DND-41 (cell line): ENCODE data around the gene TBC1D20.

Source experiments
- ATAC-seq: fragments of 200-7000 bp; cut with Tn5 transposase; 3 replicates; pipeline ENCODE4 v1.9.1; 2021; ENCODE audit warnings: low read depth; ENCODE audit not compliant: insufficient read depth
- DNase-seq: peaks from one replicate; pipeline ENCODE4 v3.0.0-alpha.2; 2020
- H2AFZ ChIP-seq: 2 replicates; pipeline ENCODE4 v1.6.0; 2012; ENCODE audit warnings: low read depth, low read length
- H3K27ac ChIP-seq: 2 replicates; pipeline ENCODE4 v1.5.1; 2012; ENCODE audit warnings: low read length, inconsistent platforms
- H3K27me3 ChIP-seq: fragments of 200-600 bp; sonication (generic); 2 replicates; pipeline ENCODE4 v1.6.0; 2012; ENCODE audit warnings: low read length, mild to moderate bottlenecking, inconsistent platforms; ENCODE audit not compliant: insufficient read depth, poor library complexity
- H3K36me3 ChIP-seq: 2 replicates; pipeline ENCODE4 v1.5.1; 2012; ENCODE audit warnings: low read length, inconsistent platforms; ENCODE audit not compliant: insufficient read depth
- H3K4me1 ChIP-seq: 2 replicates; pipeline ENCODE4 v1.5.1; 2012; ENCODE audit warnings: mild to moderate bottlenecking, low read length; ENCODE audit not compliant: insufficient read depth
- H3K4me2 ChIP-seq: 2 replicates; pipeline ENCODE4 v1.6.0; 2012; ENCODE audit warnings: mild to moderate bottlenecking, moderate library complexity, low read length, inconsistent platforms; ENCODE audit not compliant: insufficient read depth
- H3K4me3 ChIP-seq, 2 experiments: fragments of 200-600 bp in 1 of 2; shearing (Covaris generic) in 1 of 2; 2 replicates each; pipeline ENCODE4 v1.5.1; 2012 to 2016; ENCODE audit warnings: inconsistent platforms in 2 of 2, low read length in 2 of 2, mild to moderate bottlenecking in 2 of 2, low read depth in 1 of 2, moderate library complexity in 1 of 2
- H3K79me2 ChIP-seq: 2 replicates; pipeline ENCODE4 v1.6.0; 2012; ENCODE audit warnings: low read length, inconsistent platforms; ENCODE audit not compliant: insufficient read depth
- H3K9ac ChIP-seq: 2 replicates; pipeline ENCODE4 v1.6.0; 2012; ENCODE audit warnings: low read depth, mild to moderate bottlenecking, inconsistent platforms, low read length, moderate library complexity
- H3K9me3 ChIP-seq: 2 replicates; pipeline ENCODE4 v1.5.1; 2012; ENCODE audit warnings: low read length, moderate library complexity, mild to moderate bottlenecking, inconsistent platforms; ENCODE audit not compliant: insufficient read depth, severe bottlenecking
- H4K20me1 ChIP-seq: 2 replicates; pipeline ENCODE4 v1.6.0; 2012; ENCODE audit warnings: low read length; ENCODE audit not compliant: insufficient read depth
- EZH2 ChIP-seq: IDR thresholded peaks from 3 replicates; pipeline ENCODE4 v1.6.1; 2012; ENCODE audit warnings: borderline replicate concordance, low read depth, mild to moderate bottlenecking, moderate library complexity, low read length, inconsistent platforms; ENCODE audit not compliant: severe bottlenecking
- TF ChIP-seq, protein P1 (sequence below): IDR thresholded peaks from 2 replicates; pipeline ENCODE4 v1.5.1; 2012; ENCODE audit warnings: borderline replicate concordance, low read length, moderate library complexity, mild to moderate bottlenecking; ENCODE audit not compliant: poor library complexity, severe bottlenecking; ENCODE audit errors: extremely low read depth

TBC1D20 gene

DNA sequence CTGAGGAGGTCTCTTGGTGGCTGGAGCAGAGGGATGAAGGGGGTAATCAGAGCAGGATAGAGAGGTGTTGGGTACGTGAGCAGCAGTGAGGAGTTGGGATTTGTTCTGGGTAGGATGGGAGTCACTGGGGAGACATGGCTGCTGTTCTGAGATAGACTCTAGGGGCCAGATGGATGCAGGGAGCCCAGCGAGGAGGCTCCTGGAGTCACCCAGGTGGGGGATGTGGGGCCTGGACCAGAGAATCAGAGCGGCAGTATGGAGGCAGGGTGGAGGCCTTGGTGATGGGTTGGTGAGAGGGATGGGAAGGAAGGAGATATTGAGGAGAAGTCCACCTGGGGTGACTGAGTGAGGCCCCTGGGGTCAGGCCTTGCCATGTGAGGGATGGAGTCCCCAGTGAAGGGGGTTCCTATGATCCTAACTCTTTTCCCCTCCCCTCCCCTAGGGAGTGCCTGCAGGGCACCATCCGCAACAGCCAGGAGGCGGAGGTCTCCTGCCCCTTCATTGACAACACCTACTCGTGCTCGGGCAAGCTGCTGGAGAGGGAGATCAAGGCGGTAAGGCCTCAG, 40.6 kb downstream of the TBC1D20 start:
- Histone ChIP-seq H2AFZ (no peak overlapping the region), H3K36me3 (peaks cover 67% of the 10 kb centered on the region), H3K9ac (no peak overlapping the region), H3K4me2 (no peak overlapping the region), H3K27me3 (no peaks in the 10 kb centered on the region), H4K20me1 (peaks cover 20% of the 10 kb centered on the region), H3K79me2 (no peaks in the 10 kb centered on the region), H3K4me3 (no peak overlapping the region), H3K4me1 (no peaks in the 10 kb centered on the region), H3K9me3 (no peaks in the 10 kb centered on the region), H3K27ac (no peak overlapping the region)
- DNase-seq (no peak), ATAC-seq (no peak)
- TF ChIP-seq, protein P1, sequence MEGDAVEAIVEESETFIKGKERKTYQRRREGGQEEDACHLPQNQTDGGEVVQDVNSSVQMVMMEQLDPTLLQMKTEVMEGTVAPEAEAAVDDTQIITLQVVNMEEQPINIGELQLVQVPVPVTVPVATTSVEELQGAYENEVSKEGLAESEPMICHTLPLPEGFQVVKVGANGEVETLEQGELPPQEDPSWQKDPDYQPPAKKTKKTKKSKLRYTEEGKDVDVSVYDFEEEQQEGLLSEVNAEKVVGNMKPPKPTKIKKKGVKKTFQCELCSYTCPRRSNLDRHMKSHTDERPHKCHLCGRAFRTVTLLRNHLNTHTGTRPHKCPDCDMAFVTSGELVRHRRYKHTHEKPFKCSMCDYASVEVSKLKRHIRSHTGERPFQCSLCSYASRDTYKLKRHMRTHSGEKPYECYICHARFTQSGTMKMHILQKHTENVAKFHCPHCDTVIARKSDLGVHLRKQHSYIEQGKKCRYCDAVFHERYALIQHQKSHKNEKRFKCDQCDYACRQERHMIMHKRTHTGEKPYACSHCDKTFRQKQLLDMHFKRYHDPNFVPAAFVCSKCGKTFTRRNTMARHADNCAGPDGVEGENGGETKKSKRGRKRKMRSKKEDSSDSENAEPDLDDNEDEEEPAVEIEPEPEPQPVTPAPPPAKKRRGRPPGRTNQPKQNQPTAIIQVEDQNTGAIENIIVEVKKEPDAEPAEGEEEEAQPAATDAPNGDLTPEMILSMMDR: no peak
- no peak for TF ChIP-seq EZH2

DNA sequence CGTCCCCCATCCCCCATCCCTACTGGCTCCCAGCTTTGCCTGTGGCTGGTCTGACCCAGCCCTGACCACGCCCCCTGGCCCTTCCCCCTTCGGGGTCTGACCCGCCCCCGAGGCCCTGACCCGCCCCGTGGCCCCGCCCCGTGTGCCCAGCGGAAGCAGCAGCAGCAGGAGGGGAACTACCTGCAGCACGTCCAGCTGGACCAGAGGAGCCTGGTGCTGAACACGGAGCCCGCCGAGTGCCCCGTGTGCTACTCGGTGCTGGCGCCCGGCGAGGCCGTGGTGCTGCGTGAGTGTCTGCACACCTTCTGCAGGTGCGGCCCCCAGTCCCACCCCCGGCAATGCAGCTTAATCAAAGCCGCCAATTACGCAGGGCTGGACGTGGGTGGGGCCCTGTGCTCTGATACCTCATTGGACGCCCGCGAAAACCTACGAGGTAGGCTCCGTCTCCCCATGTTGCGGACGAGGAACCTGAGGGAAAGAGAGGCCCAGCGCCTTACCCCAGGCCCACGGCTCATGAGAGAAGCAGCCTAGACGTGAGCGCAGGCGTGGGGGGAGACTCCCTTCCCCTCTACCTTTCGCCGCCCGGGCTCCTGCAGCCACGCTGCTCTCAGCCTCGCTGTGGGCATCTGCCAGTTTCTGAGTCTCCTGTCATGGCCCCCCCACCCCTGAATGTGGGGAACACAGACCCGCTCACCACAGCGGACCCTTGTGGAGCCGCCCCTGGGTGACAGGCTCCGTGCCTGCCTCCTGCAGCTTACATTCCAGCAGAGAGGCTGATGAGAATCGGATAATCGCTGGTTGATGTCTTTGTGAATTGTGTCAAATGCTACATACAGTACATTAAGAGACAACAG, 41.4 kb downstream of the TBC1D20 start:
- no peaks in the 10 kb centered on the region for H3K4me1 ChIP-seq
- H3K9me3 ChIP-seq: no peaks in the 10 kb centered on the region
- H3K4me3 ChIP-seq: no peak overlapping the region
- no peak for DNase-seq
- peaks cover 4% of the 10 kb centered on the region; the same call in 1 of the 2 replicates for H3K79me2 ChIP-seq
- ATAC-seq: peak; percentile 27; the same call in 1 of the 3 replicates
- peaks cover 20% of the 10 kb centered on the region for H4K20me1 ChIP-seq
- H3K27ac ChIP-seq: no peak overlapping the region
- H3K9ac ChIP-seq: no peak overlapping the region
- no peaks in the 10 kb centered on the region for H3K27me3 ChIP-seq
- H3K36me3 ChIP-seq: peaks cover 73% of the 10 kb centered on the region
- no peak overlapping the region for H3K4me2 ChIP-seq
- no peak overlapping the region for H2AFZ ChIP-seq
- TF ChIP-seq, protein P1: no peak
- no peak for TF ChIP-seq EZH2

DNA sequence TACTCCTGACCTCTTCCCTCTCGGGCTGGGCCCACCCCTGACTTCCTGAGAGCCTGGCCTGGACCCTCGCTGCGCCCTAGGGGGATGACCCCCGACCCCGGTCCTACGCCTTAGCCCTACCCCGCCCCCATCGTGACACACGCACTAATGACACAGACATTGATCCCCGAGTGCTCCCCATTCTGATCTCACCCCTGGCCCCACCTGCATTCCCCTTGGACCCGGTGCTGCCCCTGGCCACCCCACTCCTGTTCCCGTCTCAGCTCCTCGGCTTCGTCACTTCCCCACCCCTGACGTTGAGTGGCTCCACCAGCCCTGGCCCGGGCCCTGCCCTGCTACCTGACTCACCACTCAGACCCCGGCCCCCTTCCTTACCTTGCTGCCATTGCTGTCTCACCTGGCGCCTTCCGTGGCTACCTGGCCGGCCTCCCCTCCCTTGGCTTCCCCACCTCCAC, 42.1 kb downstream of the TBC1D20 start:
- Histone ChIP-seq H3K79me2 (peaks cover 9% of the 10 kb centered on the region), H4K20me1 (peaks cover 20% of the 10 kb centered on the region), H3K27me3 (no peaks in the 10 kb centered on the region), H3K4me1 (no peaks in the 10 kb centered on the region), H3K9me3 (no peaks in the 10 kb centered on the region), H2AFZ (no peak overlapping the region), H3K4me2 (no peak overlapping the region), H3K36me3 (peaks cover 78% of the 10 kb centered on the region), H3K27ac (no peak overlapping the region), H3K9ac (no peak overlapping the region), H3K4me3 (no peak overlapping the region)
- DNase-seq (no peak), ATAC-seq (no peak)
- TF ChIP-seq, protein P1: no peak
- TF ChIP-seq EZH2: no peak
